ENCODE data around the gene AIP. TPM values are rescaled to one million over a fixed set of nuclear protein-coding genes. Genes with fewer than 3 reads are reported as not detected.

Gene AIP
- total RNA-seq, 1 donor from 2014 or later: 84.5 TPM

- no peaks in the 10 kb centered on the region for H3K9me3 ChIP-seq (ENCODE audit: control insufficient read depth in 3 of 3, low read length in 3 of 3)
- no peak overlapping the region for H3K9ac ChIP-seq (ENCODE audit: low read depth in 1 of 3, low read length in 3 of 3)
- no peaks in the 10 kb centered on the region for H3K27me3 ChIP-seq (ENCODE audit: control insufficient read depth in 3 of 3, insufficient read depth in 3 of 3, low read length in 3 of 3)
- peaks cover 25 to 41% (median 32%) of the 10 kb centered on the region in 3 donors for H3K4me1 ChIP-seq (ENCODE audit: control insufficient read depth in 3 of 3, insufficient read depth in 3 of 3, low read length in 3 of 3)
- H3K4me3 ChIP-seq (ENCODE audit: low read length in 3 of 3): no peak overlapping the region
- peaks cover 19 to 37% (median 30%) of the 10 kb centered on the region in 3 donors for H3K36me3 ChIP-seq (ENCODE audit: control insufficient read depth in 3 of 3, insufficient read depth in 3 of 3, low read length in 3 of 3)
- no peak overlapping the region for H3K27ac ChIP-seq (ENCODE audit: low read depth, low read length)
These were observed 44.5 kb upstream of the AIP start for GRCh38 chr11:67438158-67438902.

- Histone ChIP-seq H3K9ac (ENCODE audit: low read depth in 1 of 3, low read length in 3 of 3) (peak overlapping the region in 2 of 3 donors; percentile 45 to 50), H3K27ac (ENCODE audit: low read depth, low read length) (peak overlapping the region; percentile 51), H3K36me3 (ENCODE audit: control insufficient read depth in 3 of 3, insufficient read depth in 3 of 3, low read length in 3 of 3) (peaks cover 6 to 24% (median 18%) of the 10 kb centered on the region in 3 donors), H3K27me3 (ENCODE audit: control insufficient read depth in 3 of 3, insufficient read depth in 3 of 3, low read length in 3 of 3) (no peaks in the 10 kb centered on the region), H3K4me3 (ENCODE audit: low read length in 3 of 3) (no peak overlapping the region), H3K4me1 (ENCODE audit: control insufficient read depth in 3 of 3, insufficient read depth in 3 of 3, low read length in 3 of 3) (peaks cover 25 to 41% (median 32%) of the 10 kb centered on the region in 3 donors), H3K9me3 (ENCODE audit: control insufficient read depth in 3 of 3, low read length in 3 of 3) (no peaks in the 10 kb centered on the region)
These were observed 43.3 kb upstream of the AIP start for GRCh38 chr11:67439321-67440228.

GRCh38 chr11:67440229-67441097 lies 42.4 kb upstream of the AIP start:
- Histone ChIP-seq H3K27ac (ENCODE audit: low read depth, low read length) (peak overlapping the region; percentile 51), H3K4me3 (ENCODE audit: low read length in 3 of 3) (no peak overlapping the region), H3K9me3 (ENCODE audit: control insufficient read depth in 3 of 3, low read length in 3 of 3) (no peaks in the 10 kb centered on the region), H3K4me1 (ENCODE audit: control insufficient read depth in 3 of 3, insufficient read depth in 3 of 3, low read length in 3 of 3) (peaks cover 25 to 41% (median 32%) of the 10 kb centered on the region in 3 donors), H3K27me3 (ENCODE audit: control insufficient read depth in 3 of 3, insufficient read depth in 3 of 3, low read length in 3 of 3) (no peaks in the 10 kb centered on the region), H3K9ac (ENCODE audit: low read depth in 1 of 3, low read length in 3 of 3) (peak overlapping the region in 1 of 3 donors; percentile 57), H3K36me3 (ENCODE audit: control insufficient read depth in 3 of 3, insufficient read depth in 3 of 3, low read length in 3 of 3) (peaks cover 4 to 17% (median 12%) of the 10 kb centered on the region in 3 donors)

GRCh38 chr11:67441098-67441563 lies 41.7 kb upstream of the AIP start:
- H3K27me3 ChIP-seq (ENCODE audit: control insufficient read depth in 3 of 3, insufficient read depth in 3 of 3, low read length in 3 of 3): no peaks in the 10 kb centered on the region
- H3K27ac ChIP-seq (ENCODE audit: low read depth, low read length): no peak overlapping the region
- peaks cover 4 to 12% (median 7%) of the 10 kb centered on the region in 3 donors for H3K36me3 ChIP-seq (ENCODE audit: control insufficient read depth in 3 of 3, insufficient read depth in 3 of 3, low read length in 3 of 3)
- H3K4me3 ChIP-seq (ENCODE audit: low read length in 3 of 3): no peak overlapping the region
- peaks cover 25 to 41% (median 32%) of the 10 kb centered on the region in 3 donors for H3K4me1 ChIP-seq (ENCODE audit: control insufficient read depth in 3 of 3, insufficient read depth in 3 of 3, low read length in 3 of 3)
- H3K9ac ChIP-seq (ENCODE audit: low read depth in 1 of 3, low read length in 3 of 3): no peak overlapping the region
- H3K9me3 ChIP-seq (ENCODE audit: control insufficient read depth in 3 of 3, low read length in 3 of 3): no peaks in the 10 kb centered on the region

- Histone ChIP-seq H3K36me3 (ENCODE audit: control insufficient read depth in 3 of 3, insufficient read depth in 3 of 3, low read length in 3 of 3) (peaks cover 4 to 12% (median 5%) of the 10 kb centered on the region in 3 donors), H3K4me1 (ENCODE audit: control insufficient read depth in 3 of 3, insufficient read depth in 3 of 3, low read length in 3 of 3) (peaks cover 25 to 38% (median 28%) of the 10 kb centered on the region in 3 donors), H3K9ac (ENCODE audit: low read depth in 1 of 3, low read length in 3 of 3) (no peak overlapping the region), H3K4me3 (ENCODE audit: low read length in 3 of 3) (no peak overlapping the region), H3K27me3 (ENCODE audit: control insufficient read depth in 3 of 3, insufficient read depth in 3 of 3, low read length in 3 of 3) (no peaks in the 10 kb centered on the region), H3K27ac (ENCODE audit: low read depth, low read length) (no peak overlapping the region), H3K9me3 (ENCODE audit: control insufficient read depth in 3 of 3, low read length in 3 of 3) (no peaks in the 10 kb centered on the region)
These were observed 41.0 kb upstream of the AIP start for GRCh38 chr11:67441731-67442351.

GRCh38 chr11:67442504-67443404 lies 40.1 kb upstream of the AIP start:
- Histone ChIP-seq H3K4me3 (ENCODE audit: low read length in 3 of 3) (peak overlapping the region; percentile 62 to 80 (median 71)), H3K36me3 (ENCODE audit: control insufficient read depth in 3 of 3, insufficient read depth in 3 of 3, low read length in 3 of 3) (peaks cover 4 to 12% (median 5%) of the 10 kb centered on the region in 3 donors), H3K4me1 (ENCODE audit: control insufficient read depth in 3 of 3, insufficient read depth in 3 of 3, low read length in 3 of 3) (peaks cover 25 to 38% (median 28%) of the 10 kb centered on the region in 3 donors), H3K9ac (ENCODE audit: low read depth in 1 of 3, low read length in 3 of 3) (peak overlapping the region; percentile 74 to 84 (median 76)), H3K9me3 (ENCODE audit: control insufficient read depth in 3 of 3, low read length in 3 of 3) (no peaks in the 10 kb centered on the region), H3K27ac (ENCODE audit: low read depth, low read length) (peak overlapping the region; percentile 80), H3K27me3 (ENCODE audit: control insufficient read depth in 3 of 3, insufficient read depth in 3 of 3, low read length in 3 of 3) (no peaks in the 10 kb centered on the region)

GRCh38 chr11:67445515-67445914 lies 37.3 kb upstream of the AIP start:
- Histone ChIP-seq H3K36me3 (ENCODE audit: control insufficient read depth in 3 of 3, insufficient read depth in 3 of 3, low read length in 3 of 3) (peaks cover 0 to 7% (median 4%) of the 10 kb centered on the region in 3 donors), H3K4me3 (ENCODE audit: low read length in 3 of 3) (no peak overlapping the region), H3K27ac (ENCODE audit: low read depth, low read length) (no peak overlapping the region), H3K9ac (ENCODE audit: low read depth in 1 of 3, low read length in 3 of 3) (no peak overlapping the region), H3K9me3 (ENCODE audit: control insufficient read depth in 3 of 3, low read length in 3 of 3) (no peaks in the 10 kb centered on the region), H3K4me1 (ENCODE audit: control insufficient read depth in 3 of 3, insufficient read depth in 3 of 3, low read length in 3 of 3) (peaks cover 13 to 22% (median 16%) of the 10 kb centered on the region in 3 donors), H3K27me3 (ENCODE audit: control insufficient read depth in 3 of 3, insufficient read depth in 3 of 3, low read length in 3 of 3) (peaks cover 0 to 4% (median 0%) of the 10 kb centered on the region in 3 donors)

- H3K9ac ChIP-seq (ENCODE audit: low read depth in 1 of 3, low read length in 3 of 3): no peak overlapping the region
- no peaks in the 10 kb centered on the region for H3K9me3 ChIP-seq (ENCODE audit: control insufficient read depth in 3 of 3, low read length in 3 of 3)
- H3K27ac ChIP-seq (ENCODE audit: low read depth, low read length): no peak overlapping the region
- peaks cover 0 to 4% (median 0%) of the 10 kb centered on the region in 3 donors for H3K27me3 ChIP-seq (ENCODE audit: control insufficient read depth in 3 of 3, insufficient read depth in 3 of 3, low read length in 3 of 3)
- H3K4me1 ChIP-seq (ENCODE audit: control insufficient read depth in 3 of 3, insufficient read depth in 3 of 3, low read length in 3 of 3): peaks cover 0 to 8% (median 7%) of the 10 kb centered on the region in 3 donors
- H3K36me3 ChIP-seq (ENCODE audit: control insufficient read depth in 3 of 3, insufficient read depth in 3 of 3, low read length in 3 of 3): no peaks in the 10 kb centered on the region
- no peak overlapping the region for H3K4me3 ChIP-seq (ENCODE audit: low read length in 3 of 3)
These were observed 34.6 kb upstream of the AIP start for GRCh38 chr11:67448220-67448609.
